GM12864 (cell line): ENCODE measurements around the gene HDAC7.

Experiments used
- DNase-seq: peaks from one replicate; pipeline ENCODE4 v3.0.0-alpha.2; 2011; ENCODE audit warnings: low read depth
- H3K4me3 ChIP-seq: 2 replicates; pipeline ENCODE4 v1.5.1; 2011; ENCODE audit warnings: mild to moderate bottlenecking, low read depth, low read length, control low read depth
- TF ChIP-seq, protein P1 (sequence below): IDR thresholded peaks from 2 replicates; pipeline ENCODE4 v1.5.1; 2011; ENCODE audit warnings: low read depth, mild to moderate bottlenecking, moderate library complexity, low read length, control low read depth, inconsistent platforms; ENCODE audit errors: missing control alignments

The HDAC7 gene

GRCh38 chr12:47828976-47829482 is 9.3 kb upstream of the HDAC7 start:
- DNase-seq, result no peak
- no peak overlapping the region for H3K4me3 ChIP-seq
- TF ChIP-seq, protein P1, sequence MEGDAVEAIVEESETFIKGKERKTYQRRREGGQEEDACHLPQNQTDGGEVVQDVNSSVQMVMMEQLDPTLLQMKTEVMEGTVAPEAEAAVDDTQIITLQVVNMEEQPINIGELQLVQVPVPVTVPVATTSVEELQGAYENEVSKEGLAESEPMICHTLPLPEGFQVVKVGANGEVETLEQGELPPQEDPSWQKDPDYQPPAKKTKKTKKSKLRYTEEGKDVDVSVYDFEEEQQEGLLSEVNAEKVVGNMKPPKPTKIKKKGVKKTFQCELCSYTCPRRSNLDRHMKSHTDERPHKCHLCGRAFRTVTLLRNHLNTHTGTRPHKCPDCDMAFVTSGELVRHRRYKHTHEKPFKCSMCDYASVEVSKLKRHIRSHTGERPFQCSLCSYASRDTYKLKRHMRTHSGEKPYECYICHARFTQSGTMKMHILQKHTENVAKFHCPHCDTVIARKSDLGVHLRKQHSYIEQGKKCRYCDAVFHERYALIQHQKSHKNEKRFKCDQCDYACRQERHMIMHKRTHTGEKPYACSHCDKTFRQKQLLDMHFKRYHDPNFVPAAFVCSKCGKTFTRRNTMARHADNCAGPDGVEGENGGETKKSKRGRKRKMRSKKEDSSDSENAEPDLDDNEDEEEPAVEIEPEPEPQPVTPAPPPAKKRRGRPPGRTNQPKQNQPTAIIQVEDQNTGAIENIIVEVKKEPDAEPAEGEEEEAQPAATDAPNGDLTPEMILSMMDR, result no peak

DNA sequence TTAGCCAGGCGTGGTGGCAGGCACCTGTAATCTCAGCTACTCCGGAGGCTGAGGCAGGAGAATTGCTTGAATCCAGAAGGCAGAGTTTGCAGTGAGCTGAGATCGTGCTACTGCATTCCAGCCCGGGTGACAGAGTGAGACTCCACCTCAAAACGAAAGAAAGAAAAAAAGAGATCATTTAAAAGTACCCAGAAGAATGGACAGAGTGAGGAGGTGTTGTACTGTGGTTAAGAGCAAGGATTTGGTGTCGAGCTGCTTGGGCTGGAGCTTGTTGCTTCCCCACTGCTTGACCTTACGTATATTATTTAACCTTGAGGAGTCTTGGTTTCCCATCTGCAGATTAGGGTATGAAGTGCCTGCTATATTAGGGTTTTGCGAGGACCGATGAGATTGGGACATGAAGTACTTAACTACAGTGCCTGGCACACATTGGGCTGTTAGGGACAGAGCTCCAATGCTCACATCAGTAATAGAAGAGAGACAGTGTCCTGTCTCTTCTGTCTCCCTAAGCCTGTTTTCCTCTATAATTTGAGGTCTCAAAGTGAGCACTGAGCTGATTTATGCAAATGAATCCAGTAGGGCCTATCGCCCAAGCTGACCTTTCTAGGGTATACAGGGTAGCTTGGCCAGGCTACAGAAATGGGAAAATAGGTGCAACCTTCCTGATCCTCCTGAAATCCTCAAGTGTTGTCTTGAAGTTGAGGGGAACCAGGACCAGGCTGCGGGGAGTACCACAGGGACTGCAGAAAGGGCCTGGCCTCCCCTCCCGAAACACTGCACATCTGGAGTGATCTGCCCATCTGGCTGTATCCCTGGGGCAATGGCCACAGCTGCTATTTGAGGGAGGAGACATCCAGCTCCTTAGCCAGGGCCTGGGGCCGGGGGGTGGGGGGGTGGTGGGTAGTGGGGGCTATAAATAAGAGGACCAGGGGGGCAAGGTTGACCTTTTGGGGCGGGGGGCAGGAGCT is 8.6 kb upstream of the HDAC7 start:
- TF ChIP-seq, protein P1, result no peak
- DNase-seq, result no peak
- H3K4me3 ChIP-seq, result no peak overlapping the region

GRCh38 chr12:47825173-47825639 is 5.5 kb upstream of the HDAC7 start:
- no peak for DNase-seq
- H3K4me3 ChIP-seq, result no peak overlapping the region
- TF ChIP-seq, protein P1, result no peak

DNA sequence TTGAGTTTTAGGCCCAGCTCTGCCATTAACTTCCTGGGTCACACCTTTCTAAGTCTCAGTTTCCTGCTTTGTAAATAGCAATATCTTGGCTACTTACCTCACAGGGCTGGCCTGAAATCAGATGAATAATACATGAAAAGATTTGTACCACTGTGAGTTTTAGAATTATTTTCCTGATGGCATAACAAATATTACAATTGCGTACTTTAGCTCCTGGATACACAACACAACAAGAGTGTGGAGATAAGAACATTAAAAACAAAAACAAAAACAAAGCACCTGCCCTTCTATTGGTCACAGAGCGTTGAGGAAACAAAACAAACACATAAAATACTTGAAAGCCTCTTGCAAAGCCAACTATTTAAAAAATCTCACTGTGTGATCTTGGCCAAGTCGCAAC is 4.9 kb upstream of the HDAC7 start:
- H3K4me3 ChIP-seq, result no peak overlapping the region
- TF ChIP-seq, protein P1, result no peak
- DNase-seq, result no peak

DNA sequence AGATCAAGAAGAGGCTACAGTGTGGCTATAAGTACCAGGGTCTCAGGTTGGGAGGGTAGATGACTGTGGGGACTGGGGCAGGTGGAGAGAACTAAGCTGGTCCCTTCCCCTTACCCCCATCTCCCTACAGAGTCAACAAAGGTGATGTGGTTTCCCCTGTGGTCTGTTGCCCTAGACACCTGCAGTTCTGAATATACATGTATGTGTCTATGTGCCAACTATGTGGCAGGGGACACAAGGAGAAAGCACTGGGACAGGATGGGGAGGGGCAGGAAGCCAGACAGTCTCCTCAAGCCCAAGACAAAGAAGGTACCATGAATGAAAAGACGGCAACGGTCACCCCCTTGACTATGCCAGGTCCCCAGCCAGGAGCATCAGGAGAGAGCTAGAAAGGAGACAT is 4.5 kb upstream of the HDAC7 start:
- H3K4me3 ChIP-seq, result no peak overlapping the region
- no peak for DNase-seq
- TF ChIP-seq, protein P1, result no peak

DNA sequence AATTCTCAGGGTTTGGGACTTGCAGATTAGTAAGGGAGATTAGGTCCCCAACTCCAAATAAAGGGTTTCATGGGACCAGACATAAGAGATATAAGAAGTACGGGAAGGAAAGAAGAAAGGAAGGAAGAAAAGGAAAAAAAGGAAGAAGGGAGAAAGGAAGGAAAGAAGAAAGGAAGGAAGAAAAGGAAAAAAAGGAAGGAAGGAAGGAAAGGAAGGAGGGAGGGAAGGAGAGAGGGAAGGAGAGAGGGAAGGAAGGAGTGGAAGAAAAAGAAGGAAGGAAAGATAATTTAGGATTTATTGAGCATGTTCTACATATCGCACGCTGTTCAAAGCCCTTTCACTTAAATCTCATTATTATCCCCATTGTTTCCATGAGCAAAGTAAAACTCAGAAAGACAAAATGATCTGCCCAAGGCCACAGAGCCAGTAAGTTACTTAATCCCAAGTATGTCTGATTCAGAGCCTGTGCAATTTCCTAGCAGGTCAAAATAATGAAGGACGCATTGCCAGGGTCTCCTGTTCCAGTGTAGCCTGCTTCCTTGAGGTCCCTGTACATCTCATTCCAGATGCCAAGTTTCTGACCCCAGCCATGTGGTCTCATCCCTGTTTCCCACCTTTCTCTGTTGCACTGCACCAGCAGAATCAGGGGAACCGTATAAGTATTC is 3.9 kb upstream of the HDAC7 start:
- TF ChIP-seq, protein P1, result no peak
- no peak for DNase-seq

More for the DNA sequence above, 3.9 kb upstream of the HDAC7 start:
- no peak overlapping the region for H3K4me3 ChIP-seq
